OCI-LY1 (cell line): ENCODE results near the gene FRAS1.

Experiments used
- H2AFZ ChIP-seq: fragments of 200-600 bp; sonication (generic), shearing (Covaris generic); 2 replicates; pipeline ENCODE4 v1.6.0; 2014; ENCODE audit warnings: antibody characterized with exemption, mild to moderate bottlenecking, low read length
- H3F3A ChIP-seq: fragments of 200-600 bp; sonication (generic), shearing (Covaris generic); 2 replicates; pipeline ENCODE4 v1.6.0; 2014; ENCODE audit warnings: mild to moderate bottlenecking, antibody characterized with exemption, low read length, moderate library complexity; ENCODE audit not compliant: insufficient read depth
- H3K27ac ChIP-seq: fragments of 200-600 bp; sonication (generic); 2 replicates; pipeline ENCODE4 v1.5.1; 2014; ENCODE audit warnings: low read length, mixed run types, mild to moderate bottlenecking, low read depth; ENCODE audit not compliant: poor library complexity, severe bottlenecking
- H3K27me3 ChIP-seq: fragments of 200-600 bp; sonication (generic); 2 replicates; pipeline ENCODE4 v1.6.0; 2014; ENCODE audit warnings: antibody characterized with exemption, mild to moderate bottlenecking, low read length, moderate library complexity; ENCODE audit not compliant: insufficient read depth
- H3K36me3 ChIP-seq: fragments of 200-600 bp; sonication (generic); 2 replicates; pipeline ENCODE4 v1.6.1; 2014; ENCODE audit warnings: mild to moderate bottlenecking, antibody characterized with exemption, low read length, moderate library complexity, mixed read lengths; ENCODE audit not compliant: insufficient read depth
- H3K4me1 ChIP-seq: fragments of 200-600 bp; sonication (generic); 2 replicates; pipeline ENCODE4 v1.5.1; 2014; ENCODE audit warnings: mild to moderate bottlenecking, low read length, moderate library complexity; ENCODE audit not compliant: insufficient read depth, severe bottlenecking
- H3K4me2 ChIP-seq: fragments of 200-600 bp; sonication (generic), shearing (Covaris generic); 2 replicates; pipeline ENCODE4 v1.6.1; 2014; ENCODE audit warnings: low read length
- H3K4me3 ChIP-seq: fragments of 200-600 bp; sonication (generic); 2 replicates; pipeline ENCODE4 v1.5.1; 2014; ENCODE audit warnings: low read length, low read depth, mild to moderate bottlenecking, mixed read lengths; ENCODE audit not compliant: poor library complexity, severe bottlenecking
- H3K79me2 ChIP-seq: fragments of 200-600 bp; shearing (Covaris generic); 2 replicates; pipeline ENCODE4 v1.6.1; 2016; ENCODE audit warnings: mixed run types, low read length, mixed read lengths; ENCODE audit not compliant: insufficient read depth
- H3K9ac ChIP-seq: fragments of 200-600 bp; sonication (generic), shearing (Covaris generic); 2 replicates; pipeline ENCODE4 v1.6.1; 2014; ENCODE audit warnings: mild to moderate bottlenecking, low read length, mixed read lengths
- H3K9me2 ChIP-seq: fragments of 200-600 bp; sonication (generic), shearing (Covaris generic); 2 replicates; pipeline ENCODE4 v1.6.1; 2014; ENCODE audit warnings: low read depth, mild to moderate bottlenecking, low read length, mixed read lengths
- H3K9me3 ChIP-seq: fragments of 200-600 bp; shearing (Covaris generic); 2 replicates; pipeline ENCODE4 v1.6.1; 2014; ENCODE audit warnings: low read length, mixed read lengths
- H4K20me1 ChIP-seq: fragments of 200-600 bp; sonication (generic), shearing (Covaris generic); 2 replicates; pipeline ENCODE4 v1.6.0; 2016; ENCODE audit warnings: mild to moderate bottlenecking, low read length; ENCODE audit not compliant: insufficient read depth
- CTCF ChIP-seq: fragments of 200-600 bp; sonication (generic), shearing (Covaris generic); IDR thresholded peaks from 2 replicates; pipeline ENCODE4 v1.5.1; 2017; ENCODE audit warnings: mild to moderate bottlenecking, antibody characterized with exemption, low read length, moderate library complexity, mixed read lengths
- EZH2 ChIP-seq: fragments of 200-600 bp; sonication (generic), shearing (Covaris generic); IDR thresholded peaks from 2 replicates; pipeline ENCODE4 v1.8.0; 2017; ENCODE audit warnings: borderline replicate concordance, mixed run types, mild to moderate bottlenecking, antibody characterized with exemption, low read length, moderate library complexity, mixed read lengths

The FRAS1 gene

GRCh38 chr4:78311306-78311705 lies 254.2 kb downstream of the FRAS1 start:
- no peak overlapping the region for H3K27ac ChIP-seq
- H3K79me2 ChIP-seq = no peaks in the 10 kb centered on the region
- no peaks in the 10 kb centered on the region for H3K9me2 ChIP-seq
- no peaks in the 10 kb centered on the region for H4K20me1 ChIP-seq
- H2AFZ ChIP-seq = no peak overlapping the region
- no peak overlapping the region for H3K9ac ChIP-seq
- no peaks in the 10 kb centered on the region for H3F3A ChIP-seq
- H3K9me3 ChIP-seq = no peaks in the 10 kb centered on the region
- H3K27me3 ChIP-seq = no peaks in the 10 kb centered on the region
- TF ChIP-seq CTCF (no peak), EZH2 (no peak)
- no peak overlapping the region for H3K4me3 ChIP-seq
- no peaks in the 10 kb centered on the region for H3K36me3 ChIP-seq
- no peaks in the 10 kb centered on the region for H3K4me1 ChIP-seq
- no peak overlapping the region for H3K4me2 ChIP-seq

- H3K79me2 ChIP-seq = no peaks in the 10 kb centered on the region
- no peaks in the 10 kb centered on the region for H3K36me3 ChIP-seq
- no peak overlapping the region for H3K4me3 ChIP-seq
- no peak overlapping the region for H3K9ac ChIP-seq
- H3K9me2 ChIP-seq = no peaks in the 10 kb centered on the region
- TF ChIP-seq EZH2 = no peak
- TF ChIP-seq CTCF = no peak
- H4K20me1 ChIP-seq = no peaks in the 10 kb centered on the region
- no peak overlapping the region for H3K27ac ChIP-seq
- H3K9me3 ChIP-seq = no peaks in the 10 kb centered on the region
- H3F3A ChIP-seq = no peaks in the 10 kb centered on the region
- H3K4me1 ChIP-seq = no peaks in the 10 kb centered on the region
- no peak overlapping the region for H3K4me2 ChIP-seq
- H2AFZ ChIP-seq = no peak overlapping the region
- H3K27me3 ChIP-seq = no peaks in the 10 kb centered on the region
Measured at GRCh38 chr4:78312989-78313753, 256.0 kb downstream of the FRAS1 start.

DNA sequence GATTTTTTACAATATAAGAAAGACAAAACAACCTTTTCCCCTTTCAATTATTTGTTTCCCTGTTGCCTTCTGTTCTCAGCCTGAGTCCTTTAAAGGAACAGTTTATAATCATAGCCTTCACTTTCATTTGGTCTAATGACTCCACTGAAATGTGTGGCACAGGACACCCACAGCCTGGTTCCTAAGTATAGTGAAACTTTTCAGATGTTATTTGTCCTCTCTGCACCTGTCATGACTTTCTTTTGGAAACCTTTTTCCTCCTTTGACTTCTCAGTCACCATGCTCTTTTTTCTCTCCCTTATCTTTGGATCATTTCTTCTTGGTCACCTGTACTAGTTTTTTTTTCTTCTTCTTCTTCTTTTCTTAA lies 256.6 kb downstream of the FRAS1 start:
- no peaks in the 10 kb centered on the region for H3K27me3 ChIP-seq
- H3K9me2 ChIP-seq = no peaks in the 10 kb centered on the region
- no peaks in the 10 kb centered on the region for H3K9me3 ChIP-seq
- H3K4me3 ChIP-seq = no peak overlapping the region
- no peaks in the 10 kb centered on the region for H3K36me3 ChIP-seq
- H3K4me1 ChIP-seq = no peaks in the 10 kb centered on the region
- no peak overlapping the region for H3K27ac ChIP-seq
- no peak overlapping the region for H3K9ac ChIP-seq
- H2AFZ ChIP-seq = no peak overlapping the region
- no peak overlapping the region for H3K4me2 ChIP-seq
- H4K20me1 ChIP-seq = no peaks in the 10 kb centered on the region
- TF ChIP-seq EZH2 (no peak), CTCF (no peak)
- no peaks in the 10 kb centered on the region for H3K79me2 ChIP-seq
- H3F3A ChIP-seq = no peaks in the 10 kb centered on the region
